HepG2 (cell line): ENCODE measurements around the gene IFI30. TPM values are rescaled to one million over a fixed set of nuclear protein-coding genes. Genes with fewer than 3 reads are reported as not detected.
A peak's percentile ranks its signal among the peaks of the same experiment; 100 is the strongest.

ENCODE experiments used
- ATRX ChIP-seq: sonication (generic); formaldehyde crosslinking; IDR thresholded peaks from 2 replicates; pipeline ENCODE4 v1.4.0; 2020; ENCODE audit warnings: missing genetic modification reagents, borderline replicate concordance
- CSRNP2 ChIP-seq: sonication (generic); formaldehyde crosslinking; conservative IDR thresholded peaks from 2 replicates; pipeline ENCODE4 v1.8.0; 2022; ENCODE audit warnings: low read depth, missing genetic modification reagents
- HDAC2 ChIP-seq: sonication (generic); formaldehyde crosslinking; IDR thresholded peaks from 2 replicates; pipeline ENCODE4 v1.4.0; 2020; ENCODE audit warnings: missing genetic modification reagents
- JUN ChIP-seq: sonication (generic); formaldehyde crosslinking; IDR thresholded peaks from 2 replicates; pipeline ENCODE4 v1.4.0; 2020; ENCODE audit warnings: mild to moderate bottlenecking, missing genetic modification reagents
- KLF6 ChIP-seq: IDR thresholded peaks from 2 replicates; pipeline ENCODE4 v1.8.0; 2016; ENCODE audit warnings: missing biosample characterization, missing genetic modification reagents
- NFYB ChIP-seq: sonication (generic); formaldehyde crosslinking; IDR thresholded peaks from 2 replicates; pipeline ENCODE4 v1.4.0; 2020; ENCODE audit warnings: missing genetic modification reagents
- NPAS2 ChIP-seq: sonication (generic); formaldehyde crosslinking; IDR thresholded peaks from 2 replicates; pipeline ENCODE4 v1.8.0; 2022; ENCODE audit warnings: mild to moderate bottlenecking, missing genetic modification reagents, borderline replicate concordance
- PHF21A ChIP-seq: sonication (generic); formaldehyde crosslinking; IDR thresholded peaks from 2 replicates; pipeline ENCODE4 v1.5.0; 2020; ENCODE audit warnings: mild to moderate bottlenecking, missing genetic modification reagents
- PHF8 ChIP-seq: sonication (generic); formaldehyde crosslinking; IDR thresholded peaks from 2 replicates; pipeline ENCODE4 v1.5.0; 2020; ENCODE audit warnings: missing genetic modification reagents
- PRDM4 ChIP-seq: sonication (generic); formaldehyde crosslinking; IDR thresholded peaks from 2 replicates; pipeline ENCODE4 v1.9.0; 2021; ENCODE audit warnings: missing genetic modification reagents, borderline replicate concordance
- RAD51 ChIP-seq: fragments of 450-650 bp; IDR thresholded peaks from 2 replicates; pipeline ENCODE4 v1.6.1; 2016; ENCODE audit warnings: borderline replicate concordance
- SALL1 ChIP-seq: sonication (generic); formaldehyde crosslinking; IDR thresholded peaks from 2 replicates; pipeline ENCODE4 v1.8.0; 2022; ENCODE audit warnings: mild to moderate bottlenecking, missing genetic modification reagents
- SIX1 ChIP-seq: sonication (generic); formaldehyde crosslinking; IDR thresholded peaks from 2 replicates; pipeline ENCODE4 v1.4.0; 2020; ENCODE audit warnings: missing genetic modification reagents, borderline replicate concordance
- SNAPC2 ChIP-seq: sonication (generic); formaldehyde crosslinking; IDR thresholded peaks from 2 replicates; pipeline ENCODE4 v1.8.1; 2022; ENCODE audit warnings: mild to moderate bottlenecking, missing genetic modification reagents
- THAP9 ChIP-seq: sonication (generic); formaldehyde crosslinking; IDR thresholded peaks from 2 replicates; pipeline ENCODE4; 2020; ENCODE audit warnings: missing genetic modification reagents, mild to moderate bottlenecking, borderline replicate concordance
- XRCC5 ChIP-seq: fragments of 200-400 bp; formaldehyde crosslinking; optimal IDR thresholded peaks from 2 replicates; pipeline ENCODE3; 2017; ENCODE audit warnings: mild to moderate bottlenecking, low read length
- ZEB1 ChIP-seq: IDR thresholded peaks from 2 replicates; pipeline ENCODE4 v1.6.1; 2012; ENCODE audit warnings: mild to moderate bottlenecking, low read depth, inconsistent platforms; ENCODE audit not compliant: insufficient replicate concordance
- ZMAT3 ChIP-seq: sonication (generic); formaldehyde crosslinking; conservative IDR thresholded peaks from 2 replicates; pipeline ENCODE4 v1.7.0; 2021; ENCODE audit warnings: missing genetic modification reagents
- ZNF460 ChIP-seq: sonication (generic); formaldehyde crosslinking; IDR thresholded peaks from 2 replicates; pipeline ENCODE4 v1.5.1; 2020; ENCODE audit warnings: missing genetic modification reagents, mild to moderate bottlenecking, borderline replicate concordance
- ZNF776 ChIP-seq: sonication (generic); formaldehyde crosslinking; IDR thresholded peaks from 2 replicates; pipeline ENCODE4 v1.4.0; 2020; ENCODE audit warnings: mild to moderate bottlenecking, missing genetic modification reagents
- polyA plus RNA-seq, 8 experiments: library from polyadenylated mRNA; depleted of rRNA in 3 of 8; stranded (reverse) in 7 of 8; unstranded in 1 of 8; fragments of >200 nt; fragmentation: Illumina TruSeq in 4 of 8; extraction: Trizol in 4 of 8; gene quantifications; 2 replicates each; pipeline versions ENCODE4 v1.2.1 to v1.2.3, GENCODE V29; 2011 to 2016; ENCODE audit warnings: low read depth in 4 of 8, missing spikeins in 1 of 8, mixed read lengths in 1 of 8; ENCODE audit not compliant: insufficient read depth in 1 of 8
- total RNA-seq, 5 experiments: library from RNA; depleted of rRNA; stranded (reverse); fragments of >200 nt; fragmentation: Illumina TruSeq; extraction: Trizol; gene quantifications; 2 replicates each; pipeline ENCODE4 v1.2.3, GENCODE V29; 2016; ENCODE audit warnings: low read depth in 1 of 5

The IFI30 gene
- total and polyA plus RNA-seq, 2 of the 13 experiments (the other 11 are each of a cell fraction or from before 2014, with no cell fraction given): 25.0 to 79.4 TPM

GRCh38 chr19:18173572-18174288 is at the start of gene IFI30 (continued):
- TF ChIP-seq THAP9 (CRISPR knock-in tag) (no peak), HDAC2 (peak; percentile 36; the same call in 1 of the 2 replicates), PRDM4 (CRISPR knock-in tag) (no peak), SALL1 (CRISPR knock-in tag) (peak; percentile 31; the same call in 1 of the 2 replicates), NFYB (CRISPR knock-in tag) (no peak; the same call in 1 of the 2 replicates), PHF21A (no peak; the same call in 1 of the 2 replicates), SNAPC2 (no peak), JUN (CRISPR knock-in tag) (0 out of 2 replicates have a peak, but pooled peaks have one; percentile 51), NPAS2 (no peak), CSRNP2 (CRISPR knock-in tag) (no peak), PHF8 (CRISPR knock-in tag) (peak; percentile 39; the same call in 1 of the 2 replicates), KLF6 (CRISPR knock-in tag) (0 out of 2 replicates have a peak, but pooled peaks have one; percentile 22), ZNF776 (CRISPR knock-in tag) (no peak), SIX1 (CRISPR knock-in tag) (no peak), ZEB1 (peak; percentile 34), ZNF460 (CRISPR knock-in tag) (no peak), ATRX (CRISPR knock-in tag) (no peak), ZMAT3 (CRISPR knock-in tag) (no peak), RAD51 (no peak), XRCC5 (peak; percentile 23)
